ENCODE results near the gene PCDHB8. TPM values are rescaled to one million over a fixed set of nuclear protein-coding genes. Genes with fewer than 3 reads are reported as not detected.
"Not testable (repeated sequence)": the region's sequence is repeated elsewhere in the genome, so short reads cannot be mapped to it uniquely, and the experiment has no call there.

PCDHB8 gene
- polyA plus RNA-seq, 3 donors = not detected

DNA sequence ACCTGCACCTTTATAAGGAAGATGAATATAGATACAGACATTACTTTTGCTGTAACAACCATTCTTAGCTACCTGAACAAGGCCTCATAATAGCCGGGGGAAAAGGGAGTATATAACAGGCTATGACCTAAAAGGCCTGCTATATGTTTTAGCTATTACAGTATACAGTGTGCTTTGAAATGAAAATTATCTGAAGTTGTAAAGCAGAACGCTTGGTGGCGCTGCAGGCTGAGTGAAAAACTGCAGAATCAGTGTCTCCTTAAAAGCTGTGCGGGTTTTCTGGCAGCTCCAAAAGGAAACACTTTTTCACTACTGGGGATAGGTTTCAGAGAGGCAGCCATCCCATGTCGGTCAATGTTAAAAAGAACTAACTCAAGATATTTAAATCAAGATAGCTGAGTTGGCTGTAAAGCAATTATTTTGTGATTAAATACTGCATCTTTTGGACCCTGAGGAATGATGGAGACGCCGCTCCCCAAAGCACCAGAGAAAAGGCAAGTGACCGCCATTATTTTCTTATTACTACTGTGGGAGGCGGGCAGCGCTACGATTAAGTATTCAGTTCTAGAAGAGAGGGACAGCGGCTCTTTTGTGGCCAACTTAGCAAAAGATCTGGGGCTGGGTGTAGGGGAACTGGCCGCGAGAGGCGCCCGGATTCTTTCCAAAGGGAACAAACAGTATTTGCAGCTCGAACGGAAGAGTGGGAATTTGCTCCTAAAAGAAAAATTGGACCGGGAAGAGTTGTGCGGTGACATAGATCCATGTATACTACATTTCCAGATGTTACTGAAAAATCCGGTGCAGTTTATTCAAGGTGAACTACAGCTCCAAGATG, 21.8 kb upstream of the PCDHB8 start:
- no peaks in the 10 kb centered on the region for H3K4me1 Mint-ChIP-seq
- H3K79me2 ChIP-seq (ENCODE audit: insufficient read depth, low read length) = no peaks in the 10 kb centered on the region
- H3K36me3 ChIP-seq (replicated peaks in 1 of 2; ENCODE audit: control insufficient read depth in 1 of 2, insufficient read depth in 2 of 2, low read length in 2 of 2) = no peaks in the 10 kb centered on the region
- no peak overlapping the region for H3K9ac ChIP-seq (ENCODE audit: insufficient read depth, low read length, poor library complexity, severe bottlenecking)
- H3K9me3 ChIP-seq (replicated peaks in 1 of 2; ENCODE audit: control insufficient read depth in 1 of 2, insufficient read depth in 1 of 2, low read length in 2 of 2) = peaks cover 48 to 54% of the 10 kb centered on the region in 2 donors
- TF ChIP-seq, protein P1, sequence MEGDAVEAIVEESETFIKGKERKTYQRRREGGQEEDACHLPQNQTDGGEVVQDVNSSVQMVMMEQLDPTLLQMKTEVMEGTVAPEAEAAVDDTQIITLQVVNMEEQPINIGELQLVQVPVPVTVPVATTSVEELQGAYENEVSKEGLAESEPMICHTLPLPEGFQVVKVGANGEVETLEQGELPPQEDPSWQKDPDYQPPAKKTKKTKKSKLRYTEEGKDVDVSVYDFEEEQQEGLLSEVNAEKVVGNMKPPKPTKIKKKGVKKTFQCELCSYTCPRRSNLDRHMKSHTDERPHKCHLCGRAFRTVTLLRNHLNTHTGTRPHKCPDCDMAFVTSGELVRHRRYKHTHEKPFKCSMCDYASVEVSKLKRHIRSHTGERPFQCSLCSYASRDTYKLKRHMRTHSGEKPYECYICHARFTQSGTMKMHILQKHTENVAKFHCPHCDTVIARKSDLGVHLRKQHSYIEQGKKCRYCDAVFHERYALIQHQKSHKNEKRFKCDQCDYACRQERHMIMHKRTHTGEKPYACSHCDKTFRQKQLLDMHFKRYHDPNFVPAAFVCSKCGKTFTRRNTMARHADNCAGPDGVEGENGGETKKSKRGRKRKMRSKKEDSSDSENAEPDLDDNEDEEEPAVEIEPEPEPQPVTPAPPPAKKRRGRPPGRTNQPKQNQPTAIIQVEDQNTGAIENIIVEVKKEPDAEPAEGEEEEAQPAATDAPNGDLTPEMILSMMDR (IDR thresholded peaks at IDR 0.05) = no peak
- no peak overlapping the region for H3K27ac ChIP-seq (ENCODE audit: low read depth in 1 of 2, low read length in 2 of 2)
- H3K4me2 ChIP-seq (replicated peaks; ENCODE audit: extremely low read depth, low read length, poor library complexity, severe bottlenecking) = no peak overlapping the region
- no peaks in the 10 kb centered on the region for H4K20me1 ChIP-seq (ENCODE audit: insufficient read depth, low read length)
- H3K9me3 Mint-ChIP-seq = peaks cover 43 to 67% (median 51%) of the 10 kb centered on the region in 7 donors
- 35% methylated on average over 9 of the region's 21 CpGs for WGBS (ENCODE audit: insufficient coverage)
- H3K4me1 ChIP-seq (ENCODE audit: control insufficient read depth in 1 of 2, insufficient read depth in 2 of 2, low read length in 2 of 2) = no peaks in the 10 kb centered on the region
- H3K27ac Mint-ChIP-seq = no peak overlapping the region
- H3K4me3 ChIP-seq (replicated peaks in 1 of 3; ENCODE audit: low read depth in 2 of 3, low read length in 3 of 3) = no peak overlapping the region
- H2AFZ ChIP-seq (ENCODE audit: insufficient read depth, low read depth, low read length, poor library complexity, severe bottlenecking) = no peak overlapping the region
- peaks cover 0 to 9% of the 10 kb centered on the region in 2 donors for H3K27me3 ChIP-seq (ENCODE audit: control insufficient read depth in 2 of 2, insufficient read depth in 2 of 2, low read length in 2 of 2)
- H3K4me3 Mint-ChIP-seq = peak overlapping the region in 1 of 2 donors; percentile 58
- intact Hi-C loops (cut with micrococcal nuclease) = no loop called here
- no peak for DNase-seq
- H3K27me3 Mint-ChIP-seq (ENCODE audit: low read depth in 3 of 3) = peaks cover 4 to 30% (median 25%) of the 10 kb centered on the region in 3 donors
- no peaks in the 10 kb centered on the region for H3K36me3 Mint-ChIP-seq

DNA sequence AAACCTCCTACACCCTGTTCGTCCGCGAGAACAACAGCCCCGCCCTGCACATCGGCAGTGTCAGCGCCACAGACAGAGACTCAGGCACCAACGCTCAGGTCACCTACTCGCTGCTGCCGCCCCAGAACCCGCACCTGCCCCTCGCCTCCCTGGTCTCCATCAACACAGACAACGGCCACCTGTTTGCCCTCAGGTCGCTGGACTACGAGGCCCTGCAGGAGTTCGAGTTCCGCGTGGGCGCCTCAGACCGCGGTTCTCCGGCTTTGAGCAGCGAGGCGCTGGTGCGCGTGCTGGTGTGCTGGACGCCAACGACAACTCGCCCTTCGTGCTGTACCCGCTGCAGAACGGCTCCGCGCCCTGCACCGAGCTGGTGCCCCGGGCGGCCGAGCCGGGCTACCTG, 20.2 kb upstream of the PCDHB8 start:
- H3K27me3 ChIP-seq (ENCODE audit: control insufficient read depth in 2 of 2, insufficient read depth in 2 of 2, low read length in 2 of 2); H3K79me2 ChIP-seq (ENCODE audit: insufficient read depth, low read length); H3K4me3 ChIP-seq (replicated peaks in 1 of 3; ENCODE audit: low read depth in 2 of 3, low read length in 3 of 3); H4K20me1 ChIP-seq (ENCODE audit: insufficient read depth, low read length); H3K27ac Mint-ChIP-seq; DNase-seq; H3K36me3 Mint-ChIP-seq; H2AFZ ChIP-seq (ENCODE audit: insufficient read depth, low read depth, low read length, poor library complexity, severe bottlenecking); H3K4me1 ChIP-seq (ENCODE audit: control insufficient read depth in 1 of 2, insufficient read depth in 2 of 2, low read length in 2 of 2); intact Hi-C loops (cut with micrococcal nuclease); H3K4me3 Mint-ChIP-seq; H3K9ac ChIP-seq (ENCODE audit: insufficient read depth, low read length, poor library complexity, severe bottlenecking); H3K4me2 ChIP-seq (replicated peaks; ENCODE audit: extremely low read depth, low read length, poor library complexity, severe bottlenecking); H3K27ac ChIP-seq (ENCODE audit: low read depth in 1 of 2, low read length in 2 of 2); H3K4me1 Mint-ChIP-seq; H3K36me3 ChIP-seq (replicated peaks in 1 of 2; ENCODE audit: control insufficient read depth in 1 of 2, insufficient read depth in 2 of 2, low read length in 2 of 2): not testable (repeated sequence)
- peaks cover 35 to 40% of the 10 kb centered on the region in 2 donors for H3K9me3 ChIP-seq (replicated peaks in 1 of 2; ENCODE audit: control insufficient read depth in 1 of 2, insufficient read depth in 1 of 2, low read length in 2 of 2)
- 37% methylated on average over 27 of the region's 38 CpGs for WGBS (ENCODE audit: insufficient coverage)
- H3K9me3 Mint-ChIP-seq = peaks cover 30 to 53% (median 36%) of the 10 kb centered on the region in 7 donors
- peaks cover 2 to 20% (median 19%) of the 10 kb centered on the region in 3 donors for H3K27me3 Mint-ChIP-seq (ENCODE audit: low read depth in 3 of 3)

- H3K36me3 Mint-ChIP-seq; H3K27ac ChIP-seq (ENCODE audit: low read depth in 1 of 2, low read length in 2 of 2); DNase-seq; H3K79me2 ChIP-seq (ENCODE audit: insufficient read depth, low read length); H2AFZ ChIP-seq (ENCODE audit: insufficient read depth, low read depth, low read length, poor library complexity, severe bottlenecking); H3K9ac ChIP-seq (ENCODE audit: insufficient read depth, low read length, poor library complexity, severe bottlenecking); H3K27ac Mint-ChIP-seq; H3K27me3 ChIP-seq (ENCODE audit: control insufficient read depth in 2 of 2, insufficient read depth in 2 of 2, low read length in 2 of 2); H4K20me1 ChIP-seq (ENCODE audit: insufficient read depth, low read length); H3K4me2 ChIP-seq (replicated peaks; ENCODE audit: extremely low read depth, low read length, poor library complexity, severe bottlenecking); H3K4me1 Mint-ChIP-seq; intact Hi-C loops (cut with micrococcal nuclease); H3K4me1 ChIP-seq (ENCODE audit: control insufficient read depth in 1 of 2, insufficient read depth in 2 of 2, low read length in 2 of 2); H3K4me3 ChIP-seq (replicated peaks in 1 of 3; ENCODE audit: low read depth in 2 of 3, low read length in 3 of 3); H3K36me3 ChIP-seq (replicated peaks in 1 of 2; ENCODE audit: control insufficient read depth in 1 of 2, insufficient read depth in 2 of 2, low read length in 2 of 2): not testable (repeated sequence)
- H3K4me3 Mint-ChIP-seq = peak overlapping the region in 1 of 2 donors; percentile 15
- peaks cover 34 to 38% of the 10 kb centered on the region in 2 donors for H3K9me3 ChIP-seq (replicated peaks in 1 of 2; ENCODE audit: control insufficient read depth in 1 of 2, insufficient read depth in 1 of 2, low read length in 2 of 2)
- H3K9me3 Mint-ChIP-seq = peaks cover 30 to 53% (median 34%) of the 10 kb centered on the region in 7 donors
- peaks cover 2 to 19% (median 18%) of the 10 kb centered on the region in 3 donors for H3K27me3 Mint-ChIP-seq (ENCODE audit: low read depth in 3 of 3)
- 39% methylated on average over 20 of the region's 28 CpGs for WGBS (ENCODE audit: insufficient coverage)
Observed at GRCh38 chr5:141157901-141158300, 19.7 kb upstream of the PCDHB8 start.
